GM10847 (cell line): ENCODE data around the gene ENOX2.

Experiments used
- POLR2A ChIP-seq: IDR thresholded peaks from 2 replicates; pipeline ENCODE4 v1.6.1; 2011; ENCODE audit not compliant: insufficient read length; ENCODE audit errors: extremely low read depth

ENOX2 gene

GRCh38 chrX:130649738-130650137 lies 253.3 kb downstream of the ENOX2 start:
- TF ChIP-seq POLR2A = no peak

GRCh38 chrX:130647468-130647867 lies 255.5 kb downstream of the ENOX2 start:
- no peak for TF ChIP-seq POLR2A

GRCh38 chrX:130645955-130646583 lies 256.9 kb downstream of the ENOX2 start:
- no peak for TF ChIP-seq POLR2A

GRCh38 chrX:130637591-130637990 lies 265.4 kb downstream of the ENOX2 start:
- TF ChIP-seq POLR2A = no peak

GRCh38 chrX:130636277-130636676 lies 266.7 kb downstream of the ENOX2 start:
- no peak for TF ChIP-seq POLR2A

- no peak for TF ChIP-seq POLR2A
These were observed 272.0 kb downstream of the ENOX2 start for GRCh38 chrX:130631011-130631410.

- no peak for TF ChIP-seq POLR2A
These were observed 274.5 kb downstream of the ENOX2 start for GRCh38 chrX:130628516-130628915.

- no peak for TF ChIP-seq POLR2A
These were observed 276.5 kb downstream of the ENOX2 start for GRCh38 chrX:130626521-130626920.

GRCh38 chrX:130625386-130625785 lies 277.6 kb downstream of the ENOX2 start:
- TF ChIP-seq POLR2A = no peak

- TF ChIP-seq POLR2A = no peak
These were observed 279.5 kb downstream of the ENOX2 start for GRCh38 chrX:130623518-130623917.

GRCh38 chrX:130615941-130616340 lies 287.1 kb downstream of the ENOX2 start:
- no peak for TF ChIP-seq POLR2A

- TF ChIP-seq POLR2A = no peak
These were observed 295.6 kb downstream of the ENOX2 start for GRCh38 chrX:130607431-130607830.

GRCh38 chrX:130606425-130606824 lies 296.6 kb downstream of the ENOX2 start:
- TF ChIP-seq POLR2A = no peak

GRCh38 chrX:130604882-130605281 lies 298.1 kb downstream of the ENOX2 start:
- no peak for TF ChIP-seq POLR2A

- TF ChIP-seq POLR2A = no peak
These were observed 308.5 kb downstream of the ENOX2 start for GRCh38 chrX:130594453-130594916.

- TF ChIP-seq POLR2A = no peak
These were observed 309.1 kb downstream of the ENOX2 start for GRCh38 chrX:130593911-130594310.

- no peak for TF ChIP-seq POLR2A
These were observed 310.8 kb downstream of the ENOX2 start for GRCh38 chrX:130592204-130592603.

GRCh38 chrX:130578906-130579305 lies 324.1 kb downstream of the ENOX2 start:
- TF ChIP-seq POLR2A = no peak

- no peak for TF ChIP-seq POLR2A
These were observed 325.6 kb downstream of the ENOX2 start for GRCh38 chrX:130577431-130577830.
